IPS-NIHi7 (cell line): Measurements from ENCODE around the gene CYP26B1.
A peak's percentile ranks its signal among the peaks of the same experiment; 100 is the strongest.

Source experiments
- DNase-seq: peaks from one replicate; pipeline ENCODE4 v3.0.0; 2012; ENCODE audit warnings: mixed read lengths; ENCODE audit errors: extremely low spot score

The CYP26B1 gene

DNA sequence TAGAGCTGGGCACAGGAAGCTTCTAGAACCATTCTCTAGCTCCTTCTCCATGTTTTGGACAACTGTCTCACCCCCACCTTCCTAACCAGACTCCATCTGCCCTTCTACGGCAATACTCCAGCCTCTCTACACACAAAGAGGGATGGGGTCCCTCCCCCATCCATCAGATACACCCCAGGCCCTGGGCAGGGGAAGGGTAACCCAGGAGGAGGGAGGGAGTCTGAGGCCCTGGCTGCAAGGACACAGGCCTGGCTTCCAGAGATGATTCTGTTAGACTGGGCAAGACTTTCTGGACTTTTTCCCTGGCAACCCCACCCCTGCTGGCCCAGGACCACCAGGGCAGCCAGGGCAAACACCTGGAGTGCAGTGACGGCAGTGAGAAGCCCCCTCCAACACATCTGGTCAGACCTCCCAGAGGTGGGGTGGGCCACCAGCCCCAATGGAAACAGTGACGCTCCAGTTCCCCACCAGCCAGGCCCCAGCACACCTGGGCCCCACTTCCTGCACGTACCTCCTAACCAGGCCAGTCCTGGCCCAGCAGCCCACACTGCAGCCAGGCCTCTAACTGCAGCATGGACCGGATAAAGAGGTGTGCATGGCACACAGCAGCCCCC, 6.5 kb downstream of the CYP26B1 start:
- DNase-seq: no peak

DNA sequence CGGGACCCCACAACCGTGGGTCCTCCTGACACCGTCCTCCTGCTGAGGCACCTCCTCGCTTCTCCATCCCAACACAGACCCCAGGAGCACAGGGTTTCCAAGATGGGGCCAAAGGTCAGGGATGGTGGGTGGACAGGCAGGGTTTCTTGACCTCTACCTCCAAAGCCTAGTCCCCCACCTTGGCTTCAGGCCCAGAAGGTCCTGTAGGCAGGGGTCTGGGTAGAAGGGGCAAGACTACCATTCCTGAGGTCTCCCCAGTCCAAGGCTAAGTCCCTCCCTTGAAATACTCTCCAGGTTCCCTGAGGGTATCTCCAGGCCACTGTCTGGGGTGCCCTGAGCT, 7.1 kb downstream of the CYP26B1 start:
- DNase-seq: no peak

DNA sequence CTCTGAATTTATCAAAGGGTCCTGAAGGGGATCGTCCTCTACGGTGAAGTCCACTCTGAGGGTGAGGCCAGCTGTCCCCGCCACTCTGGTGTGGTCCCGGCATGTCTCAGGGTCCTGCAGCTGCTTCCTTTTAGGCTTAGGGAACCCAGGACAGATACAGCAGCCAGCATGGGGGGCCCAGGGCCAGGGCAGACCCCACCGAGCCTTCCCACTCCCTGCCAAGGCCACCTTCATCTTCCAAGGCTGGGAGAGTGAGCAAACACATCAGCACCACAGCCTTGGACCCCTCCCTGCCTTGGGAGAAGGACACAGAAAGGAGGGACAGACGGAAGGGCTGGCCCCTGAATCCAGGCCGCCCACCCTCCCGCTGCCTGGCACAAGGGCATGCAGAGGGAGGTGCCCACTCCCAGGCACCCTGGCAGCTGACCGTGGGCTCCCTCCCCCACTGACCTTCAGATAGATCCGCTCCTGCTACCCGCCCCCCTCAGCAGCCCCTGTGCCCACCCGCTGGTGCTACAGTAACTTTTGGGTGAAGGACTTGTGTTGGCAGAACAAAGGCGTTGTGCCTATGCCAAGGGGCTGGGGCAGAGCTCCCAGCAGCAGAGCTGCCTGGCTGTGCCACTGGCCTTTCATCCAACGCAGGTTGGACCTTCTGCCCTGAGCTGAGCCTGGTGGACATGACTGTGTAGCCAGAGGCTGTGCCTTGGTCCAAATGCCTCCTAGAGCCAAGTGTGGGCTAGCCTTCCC, 7.6 kb downstream of the CYP26B1 start:
- DNase-seq: no peak

DNA sequence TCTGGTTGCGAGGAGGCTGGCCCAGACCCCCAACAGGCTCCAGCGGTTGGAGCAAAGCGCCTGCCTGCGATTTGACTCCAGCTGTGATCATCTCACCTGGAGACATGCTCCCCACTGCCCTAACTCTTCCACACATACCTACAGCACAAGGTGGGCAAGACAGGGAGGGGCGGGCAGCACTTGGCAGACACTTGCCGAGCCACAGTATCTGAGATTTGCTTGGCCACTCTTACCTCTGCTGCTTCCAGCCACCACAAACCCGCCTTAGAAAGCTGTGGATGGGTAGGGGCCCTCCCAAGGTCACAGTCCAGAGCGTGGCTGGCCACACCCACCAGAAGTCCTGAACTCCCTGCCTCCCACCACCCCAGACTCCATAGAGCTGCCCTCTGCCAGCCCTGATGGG, 8.2 kb downstream of the CYP26B1 start:
- no peak for DNase-seq

DNA sequence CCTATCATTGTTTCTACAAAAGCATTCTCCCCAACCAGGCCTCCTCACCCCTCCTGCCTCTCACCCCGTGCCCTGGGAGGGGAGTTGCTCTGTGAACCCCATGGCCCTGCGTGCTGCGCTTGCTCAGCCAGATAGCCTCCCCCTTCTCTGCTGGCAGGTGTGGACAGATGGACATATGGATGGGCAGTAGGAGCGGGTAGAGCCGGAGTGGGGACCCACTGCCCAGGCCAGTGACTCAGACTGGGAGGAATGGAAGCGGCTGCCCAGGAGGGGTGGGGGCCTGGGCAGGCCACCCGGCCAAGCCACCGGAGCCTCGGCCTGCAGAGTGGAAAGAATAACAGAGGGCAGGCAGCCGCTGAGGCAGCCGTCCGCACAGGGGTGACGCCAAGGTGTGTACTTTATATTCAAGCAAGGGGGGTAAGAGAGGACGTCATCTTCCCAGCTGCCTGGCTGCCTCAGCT, 8.7 kb downstream of the CYP26B1 start:
- DNase-seq: no peak

DNA sequence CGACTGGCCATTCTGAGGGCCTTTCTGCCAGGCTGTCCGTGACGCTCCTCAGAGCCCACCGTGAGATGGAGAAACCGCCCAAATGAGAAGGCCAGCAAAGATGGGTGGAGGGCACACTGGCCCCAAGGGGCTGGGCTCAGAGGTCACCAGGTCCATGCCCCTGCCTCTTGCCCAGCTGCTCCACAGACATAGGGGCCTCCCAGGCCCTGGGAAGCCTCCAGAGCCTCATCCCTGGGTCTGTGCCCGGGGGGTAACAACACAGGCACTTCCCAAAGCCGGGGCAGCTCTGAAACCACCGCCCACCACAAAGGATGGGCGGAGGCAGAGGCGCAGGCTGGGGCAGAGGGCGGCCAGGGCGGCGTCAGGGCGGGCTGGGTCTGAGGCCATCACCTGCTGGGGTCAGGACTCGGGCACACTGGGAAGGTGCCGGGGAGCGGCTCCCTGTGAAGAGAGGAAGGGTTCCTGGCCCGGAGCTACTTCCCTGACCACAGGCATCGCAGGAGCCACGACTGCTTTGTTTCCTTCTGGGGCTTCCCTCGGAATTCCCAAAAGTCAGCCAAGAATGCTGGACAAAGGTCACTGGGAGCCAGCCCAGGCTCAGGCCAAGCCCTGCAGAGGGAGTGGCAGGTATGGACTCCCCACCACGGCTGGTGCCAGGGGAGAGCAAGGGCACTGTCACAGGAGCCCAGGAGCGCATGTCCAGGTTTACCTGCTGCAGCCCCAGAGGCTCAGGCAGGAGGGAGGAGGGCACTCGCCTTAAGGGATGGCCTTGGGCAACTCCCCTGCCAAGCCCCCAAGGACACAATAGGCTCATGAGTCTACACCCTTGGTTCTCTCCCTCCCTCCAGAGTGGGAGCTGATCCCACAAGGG, 9.4 kb downstream of the CYP26B1 start:
- DNase-seq: no peak

DNA sequence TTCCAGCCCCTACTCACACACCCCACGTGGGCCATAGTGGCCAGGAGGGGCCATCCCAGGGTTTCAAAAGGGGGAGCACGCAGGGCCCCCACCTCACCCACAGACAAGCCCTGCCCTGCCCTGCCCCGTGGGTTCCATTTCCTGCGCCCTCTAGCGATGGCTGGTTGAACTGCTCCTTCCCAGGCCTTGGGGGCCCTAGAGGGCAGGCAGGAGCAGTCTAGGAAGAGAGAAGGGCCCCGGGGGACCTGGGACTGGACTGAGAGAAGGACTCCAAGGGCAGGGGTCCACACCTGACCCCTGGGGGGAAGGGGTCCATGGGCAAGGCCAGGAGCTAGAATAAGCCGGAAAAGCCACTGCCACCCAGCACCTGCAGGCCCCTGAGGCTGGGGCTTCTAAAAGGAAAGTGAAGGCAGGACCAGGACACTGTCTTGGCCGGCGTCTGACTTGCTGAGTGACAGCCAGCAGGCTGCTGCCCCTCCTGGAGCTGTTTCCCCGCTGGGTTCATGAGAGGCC, 10.1 kb downstream of the CYP26B1 start:
- peak; percentile 86 for DNase-seq

DNA sequence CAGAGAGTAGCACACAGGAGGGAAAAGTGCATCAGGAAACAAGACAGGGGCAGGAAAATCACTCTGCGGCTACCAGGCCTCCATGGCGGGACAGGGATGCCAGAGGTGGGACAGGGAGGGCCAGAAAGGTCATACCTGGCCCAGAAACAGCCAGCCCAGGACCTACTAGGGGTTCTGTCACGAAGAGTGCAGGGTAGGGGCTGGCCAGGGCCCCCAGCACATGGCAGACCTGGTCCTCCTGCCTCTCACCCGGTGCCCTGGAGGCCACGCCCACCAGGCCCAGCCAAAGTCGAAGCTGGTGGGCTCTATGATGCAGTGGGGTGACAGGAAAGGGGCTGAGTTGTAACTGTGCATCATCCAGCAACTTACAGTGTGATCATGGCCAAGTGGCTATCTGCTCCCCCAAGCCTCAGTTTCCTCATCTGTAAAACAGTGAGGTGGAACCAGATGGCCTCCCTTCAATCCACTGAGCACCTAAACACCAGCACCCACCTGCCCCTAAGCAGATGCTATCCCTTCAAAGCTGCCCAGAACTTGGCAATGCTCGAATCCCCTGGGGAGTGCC, 10.6 kb downstream of the CYP26B1 start:
- DNase-seq: no peak

DNA sequence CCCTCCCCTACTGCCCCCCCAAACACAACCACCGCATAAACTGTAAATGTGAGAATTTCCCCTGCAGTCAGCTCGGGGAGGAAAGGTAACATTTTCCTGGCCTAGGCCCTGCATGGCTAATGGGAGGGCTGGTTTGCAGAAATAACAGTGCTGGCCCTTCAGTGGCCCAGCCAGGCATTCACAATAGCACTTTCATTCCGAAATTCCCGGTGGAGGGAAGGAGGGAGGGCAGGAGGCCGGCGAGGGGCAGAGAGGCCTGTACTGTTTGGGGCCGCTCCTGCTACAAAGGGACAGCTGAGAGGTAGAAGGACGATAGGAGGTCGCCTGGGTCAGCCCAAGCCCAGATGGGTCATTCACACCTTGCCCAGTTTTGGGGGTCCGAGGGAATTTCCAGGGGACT, 11.3 kb downstream of the CYP26B1 start:
- no peak for DNase-seq

DNA sequence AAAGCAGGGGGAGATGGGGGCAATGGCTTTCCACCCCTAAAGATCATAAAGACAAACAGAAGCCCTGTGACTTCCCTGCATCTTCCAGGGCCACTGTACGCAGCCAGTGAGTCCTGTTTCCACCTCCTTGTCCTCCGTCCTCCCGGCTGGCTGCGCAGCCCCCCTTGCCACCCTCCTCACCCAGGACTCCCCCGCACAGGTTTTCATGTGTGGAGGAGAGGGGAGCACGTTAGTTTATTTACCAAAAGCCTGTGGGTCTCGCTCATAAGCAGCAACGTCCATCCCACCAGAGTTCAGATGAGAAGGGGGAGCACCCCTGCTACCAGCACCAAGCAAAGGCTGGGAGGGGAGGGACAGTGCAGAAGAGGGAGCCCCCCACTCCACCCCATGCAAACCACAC, 11.7 kb downstream of the CYP26B1 start:
- no peak for DNase-seq

DNA sequence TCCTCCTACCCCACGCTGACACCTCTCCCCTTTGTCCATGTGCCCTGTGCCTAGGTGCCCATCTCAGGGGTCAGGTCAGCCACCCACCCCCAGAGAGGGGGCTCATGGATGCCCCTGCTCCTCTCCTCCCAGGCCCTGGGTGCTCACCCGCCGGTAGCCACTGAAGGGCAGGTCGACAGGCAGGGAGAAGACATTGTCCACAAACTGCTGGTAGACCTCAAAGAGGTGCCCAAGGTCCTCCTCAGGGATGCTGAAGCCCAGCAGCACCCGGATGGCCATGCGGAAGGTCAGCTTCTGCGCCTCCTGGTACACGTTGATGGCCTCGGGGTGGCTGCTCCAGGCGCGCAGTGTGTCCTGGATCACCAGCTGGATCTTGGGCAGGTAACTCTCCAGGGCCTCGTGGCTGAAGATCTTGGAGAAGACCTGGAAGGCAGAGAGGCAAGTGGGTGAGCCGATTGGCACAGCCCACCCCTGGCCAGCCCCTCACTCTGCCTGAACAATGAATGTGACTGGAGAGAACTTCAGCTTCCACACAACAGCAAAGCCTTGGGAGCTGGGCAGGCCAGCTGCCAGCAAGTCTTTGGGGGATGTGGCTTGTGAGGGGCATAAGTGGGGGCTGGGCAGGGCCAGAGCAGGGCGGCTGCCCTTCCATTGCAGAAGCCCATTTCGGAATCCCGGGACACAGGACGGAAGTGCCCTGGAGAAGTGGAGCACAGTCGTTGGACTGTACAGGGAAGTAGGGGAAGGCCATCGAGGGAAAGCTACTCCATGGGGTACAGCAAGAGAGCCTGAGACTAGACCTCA, 12.5 kb downstream of the CYP26B1 start:
- DNase-seq: no peak

DNA sequence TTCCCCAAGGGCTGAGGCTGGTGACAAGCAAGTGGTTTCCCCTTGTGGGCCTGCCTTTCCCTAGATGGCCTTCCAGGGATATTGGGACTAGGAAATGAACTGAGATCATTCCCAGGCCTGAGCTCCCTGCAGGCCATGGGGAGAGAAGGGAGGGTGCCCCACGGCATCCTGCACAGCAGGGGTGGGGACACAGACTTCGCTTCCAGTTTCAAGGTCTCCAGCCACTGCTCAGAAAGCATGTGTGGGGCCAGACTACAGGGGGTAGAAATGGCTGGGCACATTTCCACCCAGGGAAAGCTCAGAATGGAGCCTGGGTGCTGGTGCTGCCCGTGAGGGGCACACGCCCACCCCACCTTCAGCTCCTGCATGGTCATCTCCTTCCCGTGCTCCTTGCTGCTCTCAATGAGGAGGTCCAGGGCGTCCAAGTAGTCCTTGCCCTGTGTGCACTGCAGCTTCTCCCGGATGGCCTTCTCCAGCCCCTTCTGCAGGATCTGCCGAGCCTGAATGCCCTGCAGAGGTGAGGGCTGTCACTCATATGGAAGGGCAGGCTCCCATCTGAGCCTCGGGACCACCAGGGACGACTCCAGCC, 13.2 kb downstream of the CYP26B1 start:
- DNase-seq: no peak

DNA sequence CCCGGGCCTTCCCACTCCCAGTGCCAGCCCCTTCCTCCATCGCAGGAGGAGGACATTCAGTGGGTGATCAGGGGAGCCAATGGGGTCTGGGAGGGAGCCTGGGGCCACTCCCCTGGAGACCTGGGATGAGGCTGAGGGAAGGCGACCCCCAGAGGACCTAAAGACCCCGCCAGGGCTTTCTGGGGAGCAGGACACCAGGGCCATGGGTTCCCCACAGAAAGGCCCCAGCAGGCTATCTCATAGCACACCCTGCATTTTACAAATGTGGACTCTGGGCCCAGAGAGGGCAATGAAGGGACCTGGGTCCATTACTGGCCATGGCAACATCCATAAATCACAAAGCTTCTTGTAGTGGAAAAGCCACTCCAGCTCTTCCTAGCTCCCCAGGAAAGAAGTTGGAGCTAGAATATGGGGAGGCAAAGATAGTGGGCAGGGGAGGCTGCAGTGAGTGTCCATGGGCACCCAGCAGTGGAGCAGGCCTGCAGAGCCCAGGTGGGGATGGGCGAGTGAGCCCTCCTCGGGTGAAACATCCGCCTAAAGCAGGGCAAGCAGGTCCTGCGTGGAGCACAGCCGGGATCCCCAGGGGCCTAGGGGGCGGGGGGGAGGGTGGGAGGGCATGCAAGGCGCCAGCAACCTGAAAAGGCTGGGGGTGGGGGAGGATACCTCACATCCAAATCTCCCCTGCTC, 13.8 kb downstream of the CYP26B1 start:
- DNase-seq: no peak

DNA sequence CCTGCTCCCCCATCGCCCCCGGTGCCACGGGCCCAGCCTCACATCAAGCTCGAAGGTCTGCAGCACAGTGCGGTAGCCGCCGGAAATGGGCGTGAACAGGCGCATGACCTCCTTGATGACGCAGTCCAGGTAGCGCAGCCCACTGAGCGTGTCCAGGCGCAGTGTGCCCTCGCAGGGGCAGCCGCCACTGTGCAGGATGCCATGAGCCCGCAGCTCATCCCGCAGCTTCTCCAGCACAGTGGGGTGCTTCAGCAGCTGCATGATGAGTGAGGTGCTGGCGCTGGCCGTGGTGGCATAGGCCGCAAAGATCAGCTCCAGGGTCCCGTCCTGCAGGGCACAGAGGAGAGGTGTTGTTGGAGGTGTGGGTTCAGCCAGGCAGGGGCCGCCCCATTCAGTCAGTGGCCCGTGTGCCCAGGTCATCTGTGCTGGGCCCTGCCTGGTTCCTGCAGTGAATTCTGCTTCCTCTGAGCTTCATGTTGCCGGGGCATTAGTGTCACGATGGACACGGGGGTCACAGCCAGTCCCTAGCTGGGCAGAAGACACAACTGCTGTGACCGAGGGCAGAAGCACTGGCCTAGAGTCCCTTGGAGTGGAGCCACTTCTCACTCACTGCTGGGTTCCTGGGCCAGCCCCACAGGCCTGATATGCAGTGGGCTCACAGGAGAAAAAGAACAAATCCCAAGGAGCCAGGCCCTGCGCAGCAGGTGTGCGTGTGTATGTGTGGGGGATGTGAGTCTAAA, 14.5 kb downstream of the CYP26B1 start:
- no peak for DNase-seq

DNA sequence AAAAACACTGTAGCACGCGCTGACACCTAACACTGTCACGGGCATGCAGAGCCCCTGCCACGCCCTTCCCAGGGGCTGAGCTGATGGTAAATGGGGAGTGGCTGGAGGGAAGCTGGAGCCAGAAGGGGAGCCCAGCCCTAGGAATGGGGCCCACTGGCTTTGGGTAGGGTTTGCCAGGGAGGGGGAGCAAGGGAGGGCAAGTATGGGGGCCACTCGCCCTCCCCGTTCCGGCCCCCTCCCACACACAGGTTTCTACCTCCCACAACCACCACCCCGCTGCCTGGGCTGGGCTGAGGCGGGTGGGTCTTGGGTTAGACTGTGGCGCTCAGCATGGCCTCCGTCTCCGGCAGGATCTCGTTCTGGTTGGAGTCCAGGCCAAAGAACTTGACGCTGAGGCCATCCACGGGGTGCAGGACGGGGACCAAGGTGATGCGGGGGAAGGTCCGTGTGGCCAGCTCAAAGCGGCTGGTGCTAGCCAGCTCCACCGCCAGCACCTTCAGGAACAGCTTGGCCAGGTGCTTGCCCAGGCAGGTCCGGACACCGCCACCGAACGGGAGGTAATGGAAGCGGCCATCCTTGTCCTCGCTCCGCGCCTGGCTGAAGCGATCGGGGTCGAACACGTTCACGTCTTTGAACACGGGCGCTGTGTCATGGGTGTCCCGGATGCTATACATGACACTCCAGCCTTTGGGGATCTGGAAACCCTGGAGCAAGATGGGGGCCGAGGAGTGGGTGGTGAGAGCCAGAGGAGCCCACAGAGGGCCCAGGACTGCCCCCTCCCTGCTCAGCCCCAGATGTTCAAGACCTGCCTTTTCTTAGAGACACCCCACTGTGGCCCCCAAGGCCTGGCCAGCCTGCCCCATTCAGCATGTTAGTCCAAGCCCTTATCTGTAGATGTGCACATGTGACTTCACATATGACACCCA, 15.5 kb downstream of the CYP26B1 start:
- DNase-seq: no peak

DNA sequence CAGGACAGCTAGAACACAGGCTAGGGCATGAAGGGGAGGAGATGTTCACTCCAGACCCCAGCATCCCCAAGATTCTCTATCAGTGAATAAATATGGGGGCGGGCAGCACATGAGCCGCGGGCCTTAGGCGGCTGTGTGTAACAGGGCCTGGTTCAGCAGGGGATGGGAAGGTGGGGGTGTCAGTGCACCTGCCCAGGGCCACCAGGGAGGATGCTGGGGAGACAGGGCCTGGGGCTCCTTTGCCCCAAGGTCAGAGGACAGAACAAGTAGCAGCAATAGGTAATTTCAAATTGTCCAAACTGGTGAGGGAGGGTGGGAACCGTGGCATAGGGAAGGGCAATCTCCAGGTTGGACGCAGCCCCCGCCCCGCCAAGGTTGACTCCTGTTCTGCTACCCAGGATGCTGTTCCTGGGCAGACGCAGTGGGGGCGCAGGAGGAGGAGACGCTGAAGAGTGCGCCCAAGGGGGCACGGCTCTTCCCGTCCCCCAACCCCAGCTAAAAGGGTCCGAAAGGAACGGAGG, 16.2 kb downstream of the CYP26B1 start:
- no peak for DNase-seq

DNA sequence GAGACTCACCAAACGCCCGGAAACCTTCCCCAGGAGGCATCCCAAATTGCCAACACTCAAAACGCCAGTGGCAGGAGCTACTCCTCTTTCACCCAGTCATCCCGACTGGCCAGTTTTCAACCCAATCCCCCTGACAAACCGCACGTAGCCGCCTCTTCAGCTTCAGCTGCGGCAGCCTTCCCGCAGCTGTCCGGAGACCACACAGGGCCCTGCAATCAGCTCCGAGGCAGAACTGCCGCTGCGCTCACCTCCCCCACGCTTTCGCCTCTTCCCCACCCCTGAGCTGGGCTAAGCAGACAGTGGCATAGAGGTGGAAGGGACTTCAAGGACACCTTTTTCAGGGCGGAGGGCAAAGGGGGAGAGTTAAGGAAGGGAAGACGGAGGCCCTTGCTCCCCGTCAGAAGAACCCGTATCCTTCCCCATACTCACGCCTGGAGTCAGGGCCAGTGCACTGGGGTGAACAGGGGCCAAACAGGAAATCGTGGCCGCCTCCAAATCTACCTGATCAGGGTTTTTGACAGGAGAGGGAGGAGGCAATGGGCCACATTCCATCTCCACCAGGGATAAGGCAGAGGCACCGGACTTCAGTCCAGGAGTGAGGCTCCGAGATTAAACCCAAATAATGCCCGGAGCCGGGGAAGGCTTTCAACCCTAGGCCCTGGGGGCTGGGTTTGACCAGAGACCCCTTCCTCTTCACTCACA, 16.9 kb downstream of the CYP26B1 start:
- no peak for DNase-seq
